ENCODE measurements around the gene THEM4.

DNA sequence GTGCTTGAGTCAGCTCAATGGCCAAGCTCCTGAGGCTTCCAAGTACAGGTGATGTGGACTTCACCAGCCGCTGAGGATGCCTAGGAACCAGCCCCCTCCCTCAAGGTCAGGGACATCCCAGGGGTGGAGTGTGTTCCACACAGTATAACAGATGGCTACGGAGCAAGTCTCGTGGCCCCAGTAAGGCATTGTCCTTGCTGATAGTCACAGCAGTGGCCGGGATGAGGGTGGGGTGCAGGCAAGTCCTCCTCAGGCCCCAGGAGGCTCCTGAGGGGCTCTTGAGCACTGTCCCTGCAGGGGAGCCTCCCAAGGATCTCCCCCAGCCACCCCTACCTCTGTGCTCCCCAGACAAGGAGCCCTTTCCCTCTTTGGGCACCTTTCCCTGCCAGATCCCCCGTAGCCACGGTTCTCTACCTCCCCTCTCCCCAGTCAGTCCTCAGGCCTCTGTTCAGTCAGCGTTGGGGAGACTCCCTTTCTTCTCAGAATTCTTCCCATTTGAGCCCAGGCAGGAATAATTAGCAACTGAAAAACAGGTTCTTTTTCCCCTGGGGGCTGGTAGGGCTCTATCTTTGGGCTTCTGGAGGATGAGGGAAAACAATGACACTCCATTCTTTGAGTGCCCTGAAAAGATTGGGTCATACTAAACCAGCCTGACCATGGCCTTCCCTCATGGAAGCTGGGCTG is 48.7 kb downstream of the THEM4 start:
- TF ChIP-seq CTCF (IDR thresholded peaks at IDR 0.05) (no peak), POLR2A (IDR thresholded peaks at IDR 0.05) (no peak)

Measured in Peyer's patch (tissue), 4 donors.